HL-60 (cell line): ENCODE data around the gene OLFML2B.
"Not testable (repeated sequence)": the region's sequence is repeated elsewhere in the genome, so short reads cannot be mapped to it uniquely, and the experiment has no call there.

Source experiments
- DNase-seq, 2 experiments: peaks; one replicate each; pipeline ENCODE4 v3.0.0-alpha.2; 2010 to 2020; ENCODE audit warnings: low read depth in 1 of 2, low spot score in 1 of 2
- H3K27ac ChIP-seq: fragments of 250-450 bp; sonication (Bioruptor Pico); replicated peaks from 2 replicates; pipeline ENCODE4 v1.5.1; 2020; ENCODE audit warnings: mild to moderate bottlenecking, moderate library complexity
- H3K27me3 ChIP-seq: fragments of 250-450 bp; sonication (Bioruptor Pico); 2 replicates; pipeline ENCODE4 v1.5.1; 2021; ENCODE audit warnings: mild to moderate bottlenecking, moderate library complexity; ENCODE audit not compliant: insufficient read depth, poor library complexity, severe bottlenecking
- H3K4me3 ChIP-seq: replicated peaks from 2 replicates; pipeline ENCODE4 v1.5.1; 2011; ENCODE audit warnings: mild to moderate bottlenecking, control low read depth, low read length; ENCODE audit not compliant: insufficient read depth
- GABPA ChIP-seq: IDR thresholded peaks from 2 replicates; pipeline ENCODE4 v1.6.1; 2012; ENCODE audit warnings: low read depth
- POLR2AphosphoS5 ChIP-seq: IDR thresholded peaks from 2 replicates; pipeline ENCODE4 v1.6.1; 2012; ENCODE audit warnings: low read depth
- SPI1 ChIP-seq: IDR thresholded peaks from 2 replicates; pipeline ENCODE4 v1.6.1; 2012; ENCODE audit warnings: low read depth, mild to moderate bottlenecking, borderline replicate concordance
- TF ChIP-seq, protein P1 (sequence below): IDR thresholded peaks from 2 replicates; pipeline ENCODE4 v1.6.1; 2012; ENCODE audit warnings: low read depth; ENCODE audit not compliant: insufficient replicate concordance
- TF ChIP-seq, protein P2 (sequence below): IDR thresholded peaks from one replicate; pipeline ENCODE4 v1.5.1; 2011; ENCODE audit warnings: low read length, control low read depth, inconsistent platforms; ENCODE audit not compliant: insufficient read depth

Gene OLFML2B

DNA sequence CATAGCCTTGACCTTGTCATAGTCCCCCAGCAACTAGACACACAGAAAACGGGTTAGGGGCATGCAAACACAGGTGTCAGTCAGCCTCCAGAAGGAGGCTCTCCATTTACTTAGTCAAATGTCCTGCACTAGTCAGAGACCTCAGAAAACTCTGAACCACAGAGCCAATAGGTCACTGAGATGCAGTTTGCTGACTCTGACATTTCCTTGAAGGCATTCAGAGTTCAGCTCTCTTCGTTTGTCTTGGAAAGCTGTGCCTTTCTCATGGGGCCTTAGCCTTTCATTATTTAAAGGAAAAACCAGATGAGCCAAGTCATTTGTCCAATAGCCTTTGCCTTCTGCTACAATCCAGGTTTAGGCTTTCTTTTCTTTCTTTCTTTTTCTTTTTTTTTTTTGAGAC, 3.5 kb downstream of the OLFML2B start:
- no peak for TF ChIP-seq GABPA
- TF ChIP-seq, protein P1, sequence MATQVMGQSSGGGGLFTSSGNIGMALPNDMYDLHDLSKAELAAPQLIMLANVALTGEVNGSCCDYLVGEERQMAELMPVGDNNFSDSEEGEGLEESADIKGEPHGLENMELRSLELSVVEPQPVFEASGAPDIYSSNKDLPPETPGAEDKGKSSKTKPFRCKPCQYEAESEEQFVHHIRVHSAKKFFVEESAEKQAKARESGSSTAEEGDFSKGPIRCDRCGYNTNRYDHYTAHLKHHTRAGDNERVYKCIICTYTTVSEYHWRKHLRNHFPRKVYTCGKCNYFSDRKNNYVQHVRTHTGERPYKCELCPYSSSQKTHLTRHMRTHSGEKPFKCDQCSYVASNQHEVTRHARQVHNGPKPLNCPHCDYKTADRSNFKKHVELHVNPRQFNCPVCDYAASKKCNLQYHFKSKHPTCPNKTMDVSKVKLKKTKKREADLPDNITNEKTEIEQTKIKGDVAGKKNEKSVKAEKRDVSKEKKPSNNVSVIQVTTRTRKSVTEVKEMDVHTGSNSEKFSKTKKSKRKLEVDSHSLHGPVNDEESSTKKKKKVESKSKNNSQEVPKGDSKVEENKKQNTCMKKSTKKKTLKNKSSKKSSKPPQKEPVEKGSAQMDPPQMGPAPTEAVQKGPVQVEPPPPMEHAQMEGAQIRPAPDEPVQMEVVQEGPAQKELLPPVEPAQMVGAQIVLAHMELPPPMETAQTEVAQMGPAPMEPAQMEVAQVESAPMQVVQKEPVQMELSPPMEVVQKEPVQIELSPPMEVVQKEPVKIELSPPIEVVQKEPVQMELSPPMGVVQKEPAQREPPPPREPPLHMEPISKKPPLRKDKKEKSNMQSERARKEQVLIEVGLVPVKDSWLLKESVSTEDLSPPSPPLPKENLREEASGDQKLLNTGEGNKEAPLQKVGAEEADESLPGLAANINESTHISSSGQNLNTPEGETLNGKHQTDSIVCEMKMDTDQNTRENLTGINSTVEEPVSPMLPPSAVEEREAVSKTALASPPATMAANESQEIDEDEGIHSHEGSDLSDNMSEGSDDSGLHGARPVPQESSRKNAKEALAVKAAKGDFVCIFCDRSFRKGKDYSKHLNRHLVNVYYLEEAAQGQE, result no peak
- TF ChIP-seq POLR2AphosphoS5, result no peak
- TF ChIP-seq SPI1, result no peak
- TF ChIP-seq, protein P2, sequence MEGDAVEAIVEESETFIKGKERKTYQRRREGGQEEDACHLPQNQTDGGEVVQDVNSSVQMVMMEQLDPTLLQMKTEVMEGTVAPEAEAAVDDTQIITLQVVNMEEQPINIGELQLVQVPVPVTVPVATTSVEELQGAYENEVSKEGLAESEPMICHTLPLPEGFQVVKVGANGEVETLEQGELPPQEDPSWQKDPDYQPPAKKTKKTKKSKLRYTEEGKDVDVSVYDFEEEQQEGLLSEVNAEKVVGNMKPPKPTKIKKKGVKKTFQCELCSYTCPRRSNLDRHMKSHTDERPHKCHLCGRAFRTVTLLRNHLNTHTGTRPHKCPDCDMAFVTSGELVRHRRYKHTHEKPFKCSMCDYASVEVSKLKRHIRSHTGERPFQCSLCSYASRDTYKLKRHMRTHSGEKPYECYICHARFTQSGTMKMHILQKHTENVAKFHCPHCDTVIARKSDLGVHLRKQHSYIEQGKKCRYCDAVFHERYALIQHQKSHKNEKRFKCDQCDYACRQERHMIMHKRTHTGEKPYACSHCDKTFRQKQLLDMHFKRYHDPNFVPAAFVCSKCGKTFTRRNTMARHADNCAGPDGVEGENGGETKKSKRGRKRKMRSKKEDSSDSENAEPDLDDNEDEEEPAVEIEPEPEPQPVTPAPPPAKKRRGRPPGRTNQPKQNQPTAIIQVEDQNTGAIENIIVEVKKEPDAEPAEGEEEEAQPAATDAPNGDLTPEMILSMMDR, result no peak
- no peak overlapping the region for H3K4me3 ChIP-seq
- no peak for DNase-seq
- no peak overlapping the region for H3K27ac ChIP-seq
- peaks cover 3% of the 10 kb centered on the region for H3K27me3 ChIP-seq

DNA sequence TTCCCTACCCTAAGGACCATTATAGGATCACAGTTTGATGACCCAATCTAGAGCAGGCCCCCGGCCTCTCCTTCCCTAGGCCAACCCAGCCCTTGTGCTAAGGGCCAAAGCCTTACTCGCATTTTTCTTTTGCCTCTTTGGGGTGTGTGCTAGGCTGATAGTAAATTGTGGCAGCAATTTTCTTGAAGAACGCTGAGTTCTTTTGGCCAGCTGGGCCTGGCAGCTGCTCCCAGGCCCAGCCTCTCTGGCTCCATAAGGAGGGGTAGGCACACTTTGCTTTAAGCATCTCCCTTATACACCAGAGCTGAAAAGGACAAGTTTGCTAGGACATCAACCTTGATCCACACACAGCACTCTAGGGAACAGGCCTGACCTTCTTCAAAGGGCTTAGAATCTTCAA, 4.2 kb downstream of the OLFML2B start:
- DNase-seq, result no peak
- Histone ChIP-seq H3K4me3 (no peak overlapping the region), H3K27me3 (peaks cover 1% of the 10 kb centered on the region), H3K27ac (no peak overlapping the region)
- TF ChIP-seq GABPA (no peak), POLR2AphosphoS5 (no peak)
- TF ChIP-seq, protein P2, result no peak

DNA sequence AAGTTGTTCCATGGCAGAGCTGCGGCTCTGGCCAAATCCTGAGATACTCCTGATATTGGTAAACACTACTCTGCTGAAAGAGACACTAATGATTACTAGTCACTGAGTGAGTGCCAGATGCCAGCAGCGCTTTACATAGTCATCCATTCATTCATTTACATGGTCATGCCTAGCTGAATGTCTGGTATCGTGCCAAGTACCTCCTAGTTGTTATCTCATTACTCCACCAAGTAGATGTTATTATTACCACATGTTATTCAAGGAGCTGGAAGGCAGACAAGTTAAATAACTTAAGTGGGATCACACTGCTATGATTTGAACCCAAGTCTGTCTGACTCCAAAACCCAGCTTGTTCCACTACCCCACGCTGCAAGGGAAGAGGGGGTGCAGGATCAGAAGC, 4.7 kb downstream of the OLFML2B start:
- TF ChIP-seq GABPA (no peak), POLR2AphosphoS5 (no peak), SPI1 (no peak)
- TF ChIP-seq, protein P1, result no peak
- TF ChIP-seq, protein P2, result no peak
- no peaks in the 10 kb centered on the region for H3K27me3 ChIP-seq
- H3K4me3 ChIP-seq, result no peak overlapping the region
- DNase-seq, result no peak
- H3K27ac ChIP-seq, result no peak overlapping the region

DNA sequence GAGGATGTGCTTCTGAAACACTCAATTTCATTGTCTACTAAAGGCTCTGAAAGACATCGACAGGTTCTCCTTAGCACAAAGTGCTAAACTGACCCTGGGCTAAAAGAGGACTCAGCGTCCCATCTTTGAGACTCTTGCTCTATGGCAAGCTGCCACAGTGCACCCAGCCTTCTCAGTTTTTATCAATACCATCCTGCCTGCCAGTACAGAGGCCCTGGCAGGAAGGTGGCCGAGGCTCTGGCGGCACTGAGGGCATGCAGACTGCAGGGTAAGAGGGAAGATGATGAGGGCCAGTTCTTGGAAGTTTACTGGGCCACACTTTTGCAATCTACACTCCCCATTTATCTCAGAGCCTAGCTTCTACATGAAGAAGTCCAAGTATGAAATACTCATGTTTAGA, 5.3 kb downstream of the OLFML2B start:
- no peak for DNase-seq
- no peaks in the 10 kb centered on the region for H3K27me3 ChIP-seq
- no peak overlapping the region for H3K27ac ChIP-seq
- no peak overlapping the region for H3K4me3 ChIP-seq
- TF ChIP-seq, protein P2, result no peak
- TF ChIP-seq GABPA (no peak), POLR2AphosphoS5 (no peak), SPI1 (no peak)
- TF ChIP-seq, protein P1, result no peak

DNA sequence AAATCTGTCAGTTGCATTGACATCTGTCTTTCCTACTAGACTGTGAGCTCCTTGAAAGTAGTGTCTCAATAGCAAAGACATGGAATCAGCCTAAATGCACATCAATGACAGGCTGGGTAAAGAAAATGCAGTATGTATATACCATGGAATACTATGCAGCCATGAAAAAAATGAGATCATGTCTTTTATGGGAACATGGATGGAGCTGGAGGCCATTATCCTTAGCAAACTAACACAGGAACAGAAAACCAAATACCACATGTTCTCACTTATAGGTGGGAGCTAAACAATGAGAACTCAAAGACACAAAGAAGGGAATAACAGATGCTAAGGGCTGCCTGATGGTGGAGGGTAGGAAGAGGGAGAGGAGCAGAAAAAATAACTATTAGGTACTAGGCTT, 5.9 kb downstream of the OLFML2B start:
- DNase-seq, H3K4me3 ChIP-seq, H3K27me3 ChIP-seq, H3K27ac ChIP-seq: not testable (repeated sequence)
